HG02623 (cell line): Measurements from ENCODE around the gene PLA2G2E.

Experiments used
- ATAC-seq: cut with Tn5 transposase; IDR thresholded peaks from one replicate; pipeline ENCODE4 v1.9.1; 2021; ENCODE audit warnings: moderate library complexity; ENCODE audit not compliant: unreplicated experiment

The PLA2G2E gene, protein sequence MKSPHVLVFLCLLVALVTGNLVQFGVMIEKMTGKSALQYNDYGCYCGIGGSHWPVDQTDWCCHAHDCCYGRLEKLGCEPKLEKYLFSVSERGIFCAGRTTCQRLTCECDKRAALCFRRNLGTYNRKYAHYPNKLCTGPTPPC

DNA sequence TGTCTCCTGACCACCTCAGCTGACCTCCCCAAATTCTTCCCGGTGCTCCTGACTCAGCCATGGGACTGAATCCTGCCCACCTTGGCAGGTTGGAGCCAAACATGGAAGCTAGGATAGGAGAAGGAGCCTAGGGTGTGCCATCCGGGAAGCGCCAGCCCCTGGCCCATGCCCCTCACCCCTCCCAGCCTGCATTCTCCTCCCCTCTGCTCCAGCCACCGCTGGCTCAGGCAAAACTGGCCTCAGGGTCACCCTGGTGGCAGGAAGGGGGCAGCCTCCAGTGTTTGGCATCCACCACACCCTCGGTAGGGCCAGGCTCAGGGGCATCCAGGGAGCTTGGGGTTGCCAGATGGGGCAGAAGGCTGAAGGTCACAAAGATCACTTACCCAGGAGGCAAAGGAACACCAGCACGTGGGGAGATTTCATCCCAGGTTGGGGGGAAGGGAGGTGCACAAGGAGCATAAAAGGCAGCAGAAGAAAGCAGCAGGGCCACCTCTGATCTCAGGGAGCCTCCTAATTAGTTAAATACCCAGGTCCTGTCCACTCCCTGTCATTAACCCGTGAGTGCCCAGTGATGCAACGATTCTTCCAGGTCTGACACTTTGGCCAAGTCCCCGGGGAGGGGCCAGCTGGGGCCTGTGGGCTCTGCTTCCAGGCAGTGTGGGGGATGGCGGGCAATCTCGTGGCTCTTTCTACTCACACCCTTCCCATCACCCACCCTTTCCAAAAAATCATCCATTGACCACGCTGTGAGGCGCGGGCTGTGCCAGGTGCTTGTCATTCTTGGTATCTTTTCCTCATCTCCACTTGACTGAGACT is at the start of gene PLA2G2E:
Gene PLA2G2E (minus strand): TSS at position 481 of the 816 bp plus-strand sequence. CDS start 58 bp downstream, at position 423.
- ATAC-seq: no peak

DNA sequence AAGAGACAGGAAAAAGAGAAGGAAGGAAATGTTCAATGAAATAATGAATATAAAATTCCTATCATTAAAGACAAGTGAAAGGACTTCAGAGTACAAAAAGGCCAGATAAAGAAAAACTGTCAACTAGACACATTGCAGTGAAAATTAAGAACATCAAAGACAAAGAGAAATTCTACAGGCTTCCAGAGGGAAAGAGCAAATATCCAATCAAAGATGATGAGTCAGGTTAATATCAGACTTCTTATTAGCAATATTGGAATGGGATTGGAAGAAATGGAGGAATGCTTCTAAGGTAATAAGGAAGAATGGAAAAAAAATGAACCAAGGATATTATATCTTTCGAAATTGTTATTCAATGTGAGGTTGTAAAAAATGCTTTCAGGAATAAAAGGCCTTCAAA is 48.2 kb upstream of the PLA2G2E start:
- no peak for ATAC-seq

DNA sequence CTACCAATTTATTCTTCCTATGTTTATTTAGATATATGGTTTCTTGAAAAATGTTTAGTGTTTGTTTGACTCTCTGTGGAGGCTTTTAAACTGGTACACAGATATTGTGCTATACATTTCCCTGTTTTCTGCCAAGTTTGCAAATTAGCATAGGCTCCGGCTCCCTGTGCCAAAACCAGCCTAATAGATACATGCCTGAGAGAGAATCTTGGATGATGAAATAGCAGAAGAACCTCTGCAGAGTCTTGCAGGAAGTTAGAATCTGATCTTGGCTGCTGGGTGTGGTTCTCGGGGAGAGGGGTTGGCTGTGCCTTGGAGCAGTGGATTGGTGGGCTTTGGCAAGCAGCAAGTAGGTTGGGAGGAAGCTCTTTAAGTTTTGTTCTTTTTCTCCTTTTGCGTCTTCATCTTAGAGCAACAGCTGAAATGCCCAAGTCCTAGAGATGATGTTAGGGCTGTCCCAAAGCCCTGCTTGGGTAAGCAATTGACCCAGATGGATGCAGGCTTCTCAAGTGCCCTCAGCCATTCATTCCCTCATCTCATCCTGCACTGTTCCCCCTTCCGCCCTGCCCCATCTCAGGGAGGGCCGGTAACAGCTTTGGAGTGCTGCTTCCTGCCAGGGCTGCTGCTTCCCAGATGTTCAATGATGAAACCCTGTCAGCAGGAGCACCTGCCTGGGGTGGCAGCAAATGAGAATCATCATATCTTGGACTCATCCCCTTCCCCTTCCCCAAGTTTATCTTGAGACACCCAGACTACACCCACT is 46.7 kb upstream of the PLA2G2E start:
- no peak for ATAC-seq

DNA sequence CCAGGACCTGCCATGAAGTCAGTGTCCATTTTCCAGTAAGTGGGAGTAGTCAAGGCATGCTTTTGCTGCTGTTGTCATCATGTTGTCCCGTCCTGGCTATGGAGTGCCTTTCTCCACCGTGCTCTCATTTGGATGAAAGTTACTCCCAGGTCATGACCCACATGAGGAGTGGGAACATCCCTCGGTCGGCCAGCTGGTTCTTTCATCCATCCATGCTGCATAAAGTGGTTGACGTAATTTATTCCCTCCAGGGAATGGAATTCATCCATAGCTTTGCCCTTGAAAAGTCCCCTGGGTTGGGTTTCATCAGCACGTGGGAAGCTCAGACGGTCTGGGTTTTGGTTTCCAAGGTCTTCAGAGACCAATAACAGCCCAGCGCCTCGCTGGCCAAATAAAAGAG is 44.4 kb upstream of the PLA2G2E start:
- no peak for ATAC-seq

DNA sequence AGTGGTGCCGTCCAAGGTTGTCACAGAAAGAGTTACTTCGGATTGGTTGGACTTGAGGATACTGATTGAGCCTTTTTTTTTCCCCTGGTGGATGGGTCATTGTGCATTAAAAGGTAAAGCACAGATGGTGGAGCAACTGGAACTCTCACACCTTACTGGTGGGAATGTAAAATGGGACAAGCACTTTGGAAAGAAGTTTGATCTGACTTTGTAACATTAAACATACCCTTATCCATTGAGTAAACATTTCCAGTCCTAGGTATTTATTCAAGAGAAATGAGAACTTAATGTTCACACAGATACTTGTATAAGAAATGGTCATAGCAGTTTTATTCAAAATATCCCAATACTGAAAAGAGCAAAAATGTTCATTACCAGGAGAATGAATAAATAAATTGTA is 41.1 kb upstream of the PLA2G2E start:
- ATAC-seq: no peak

DNA sequence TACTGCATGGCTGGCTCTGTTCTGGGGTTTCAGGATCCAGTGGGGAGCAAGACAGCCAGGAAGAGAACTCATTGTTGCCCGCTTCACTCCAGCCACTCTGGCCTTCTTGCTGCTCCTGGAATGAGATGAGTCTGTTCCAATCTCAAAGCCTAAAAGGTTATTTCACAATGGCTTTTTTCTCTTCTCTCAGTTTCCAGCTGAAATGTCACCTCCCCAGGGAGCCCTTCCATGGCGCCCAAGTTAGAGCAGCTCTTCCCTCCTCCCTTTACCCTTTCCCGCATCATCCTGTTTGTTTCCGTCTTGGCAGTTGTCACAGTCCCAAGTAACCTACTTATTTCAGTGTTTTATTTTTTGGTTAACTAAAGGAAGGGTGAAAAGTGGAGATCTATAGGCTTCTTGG is 40.2 kb upstream of the PLA2G2E start:
- no peak for ATAC-seq

DNA sequence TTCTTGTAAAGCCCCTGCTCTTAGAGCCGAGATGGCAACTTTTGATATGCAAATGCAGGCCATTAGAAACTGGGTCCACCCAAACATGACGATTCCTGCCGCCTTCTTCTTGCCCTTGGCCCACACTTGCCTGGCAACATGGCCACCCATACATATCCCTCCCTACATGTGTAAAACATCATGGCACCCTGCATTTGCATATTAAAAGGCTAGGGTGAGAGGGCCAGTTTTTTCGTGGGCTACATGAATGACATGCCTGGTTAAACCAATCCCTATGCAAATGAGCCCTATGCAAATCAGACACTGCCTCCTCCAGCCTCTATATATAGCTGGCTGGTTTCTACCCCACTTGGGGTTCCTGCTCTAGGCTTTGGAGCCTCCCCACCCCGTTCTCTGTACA is 37.2 kb upstream of the PLA2G2E start:
- no peak for ATAC-seq

DNA sequence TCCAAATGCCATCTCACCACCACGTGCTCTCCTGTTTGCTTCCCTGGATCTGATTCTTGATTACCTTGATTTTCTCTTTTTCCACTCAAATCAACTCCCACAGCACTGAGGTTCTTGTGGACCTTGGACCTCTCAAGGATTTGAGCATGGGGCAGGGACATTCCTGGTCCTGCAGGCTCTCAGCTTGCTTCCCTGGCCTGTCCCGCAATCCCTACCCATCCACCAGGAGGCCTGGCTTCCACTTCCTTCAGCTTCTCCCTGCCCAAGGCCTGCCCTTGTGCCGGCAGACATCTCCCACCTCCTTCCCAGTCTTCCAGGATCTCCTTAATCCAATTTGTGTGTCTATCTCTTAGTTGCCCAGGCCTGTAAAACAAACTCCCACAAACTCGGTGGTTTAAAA is 34.4 kb upstream of the PLA2G2E start:
- no peak for ATAC-seq

DNA sequence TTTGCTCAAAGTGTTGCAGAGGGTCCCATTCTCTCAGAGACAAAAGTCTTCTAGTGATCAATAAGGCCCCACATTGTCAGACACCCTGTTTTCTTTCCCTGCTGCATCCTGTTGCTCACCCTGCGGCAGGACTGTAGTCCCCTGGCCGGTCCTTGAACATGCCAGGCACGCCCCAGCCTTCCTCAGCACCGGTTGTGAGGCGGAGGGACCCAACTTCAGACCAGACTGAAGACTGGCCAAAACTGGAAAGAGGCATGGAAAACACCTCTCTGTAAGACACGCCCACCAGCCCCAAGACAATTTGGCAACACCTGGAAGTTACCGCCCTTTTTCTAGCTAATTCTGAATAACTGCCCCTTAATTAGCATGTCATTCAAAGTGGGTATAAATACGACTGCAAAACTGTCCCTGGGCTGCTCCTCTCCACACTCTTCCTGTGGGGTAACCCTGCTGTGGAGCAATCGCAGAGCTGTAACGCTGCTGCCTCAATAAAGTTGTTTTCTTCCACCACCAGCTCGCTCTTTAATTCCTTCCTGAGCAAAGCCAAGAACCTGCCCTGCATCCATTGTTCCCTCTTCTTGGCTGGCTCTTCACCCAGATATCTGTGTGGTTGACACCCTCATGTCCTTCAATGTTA is 32.2 kb upstream of the PLA2G2E start:
- ATAC-seq: no peak

DNA sequence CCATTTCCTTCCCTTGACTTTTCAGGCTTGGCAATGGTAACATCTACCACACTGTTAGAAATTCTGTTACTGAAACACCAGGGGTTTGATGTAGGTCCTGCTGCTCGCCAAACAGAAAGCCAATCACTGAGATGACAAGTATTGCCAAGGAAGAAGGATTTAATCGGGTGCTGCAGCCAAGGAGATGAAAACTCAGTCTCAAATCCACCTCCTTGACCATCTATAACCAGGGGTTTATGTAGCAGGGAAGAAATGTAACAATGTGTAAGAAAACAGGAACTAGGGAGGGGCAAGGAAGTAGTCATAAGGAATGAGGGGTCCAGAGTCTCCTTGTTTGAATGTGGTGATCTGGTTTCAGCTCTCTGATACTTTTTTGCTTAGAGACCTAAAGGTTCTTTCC is 30.6 kb upstream of the PLA2G2E start:
- ATAC-seq: no peak

DNA sequence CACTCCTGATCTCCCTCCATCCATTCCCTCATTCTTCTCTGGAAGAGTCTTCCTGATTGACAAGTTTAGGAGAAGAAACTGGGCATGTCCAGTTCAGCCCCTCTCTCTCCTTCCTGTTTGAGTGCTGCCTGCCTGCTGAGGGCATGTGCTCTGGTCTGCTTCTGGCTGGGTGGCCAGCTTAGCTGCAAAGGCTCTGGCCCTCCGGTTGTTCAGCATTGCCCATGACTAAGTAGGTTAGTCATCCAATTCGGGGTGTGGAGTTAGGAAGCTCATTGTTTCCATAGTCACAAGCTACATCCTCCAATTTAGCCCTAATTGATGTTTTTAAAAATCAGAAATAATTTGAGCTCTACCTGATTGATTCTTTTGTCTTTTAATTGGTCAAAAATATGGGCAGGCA is 25.6 kb upstream of the PLA2G2E start:
- ATAC-seq: no peak

DNA sequence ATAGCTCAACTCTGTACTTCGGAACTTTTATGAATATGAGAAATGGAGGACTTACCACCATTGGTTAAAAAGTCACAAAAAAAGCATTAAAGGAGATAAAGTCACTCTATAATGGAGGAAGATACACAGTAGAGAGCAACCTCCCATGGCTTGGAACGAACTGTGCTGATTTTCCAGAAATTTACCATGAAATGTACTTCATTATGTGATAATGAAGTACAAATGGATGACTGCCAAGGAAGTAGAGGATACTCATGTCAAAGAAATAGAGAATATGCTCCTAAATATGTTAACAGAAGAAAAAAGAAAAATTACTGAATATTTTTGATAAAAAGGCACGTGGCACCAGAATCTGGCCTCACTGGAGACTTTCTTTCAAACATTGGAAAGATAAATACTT is 23.6 kb upstream of the PLA2G2E start:
- ATAC-seq: no peak

DNA sequence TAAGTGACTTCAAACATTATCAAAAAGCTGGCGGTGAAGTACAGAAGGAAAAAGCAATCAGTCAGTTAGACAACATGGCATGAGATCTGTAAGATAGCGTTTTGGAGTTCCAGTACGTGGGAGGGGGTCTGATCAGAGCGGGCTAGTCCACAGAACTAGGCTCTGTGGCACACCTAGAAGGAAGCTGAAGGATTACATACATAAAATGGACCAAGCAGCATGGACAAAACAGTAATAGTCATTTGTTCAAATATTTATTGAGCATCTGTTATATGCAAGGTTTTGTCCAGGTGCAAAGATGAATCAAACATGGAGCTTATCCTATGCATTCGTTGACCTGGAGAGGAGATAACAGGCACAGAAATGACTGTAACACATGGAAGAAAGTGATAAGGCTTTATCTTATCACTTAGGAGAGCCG is 22.9 kb upstream of the PLA2G2E start:
- no peak for ATAC-seq

DNA sequence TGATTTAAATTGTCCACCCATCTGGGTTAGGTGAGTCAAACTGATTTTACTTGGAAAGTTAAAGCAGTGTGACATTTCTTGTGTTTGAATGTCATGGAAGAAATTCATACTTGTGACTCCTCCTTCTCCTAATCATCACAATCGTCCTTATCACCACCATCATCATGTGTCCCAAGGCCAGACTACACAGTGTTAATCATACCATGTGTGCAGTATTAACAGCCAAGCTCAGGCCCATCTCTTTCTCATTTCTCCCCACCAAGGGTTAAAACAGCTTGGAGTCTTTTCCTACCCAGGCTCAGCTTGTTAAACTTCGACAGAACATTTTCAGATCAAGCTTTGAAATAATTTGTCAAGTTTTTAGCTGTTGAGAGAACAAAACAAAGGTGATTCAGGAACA is 22.5 kb upstream of the PLA2G2E start:
- no peak for ATAC-seq

DNA sequence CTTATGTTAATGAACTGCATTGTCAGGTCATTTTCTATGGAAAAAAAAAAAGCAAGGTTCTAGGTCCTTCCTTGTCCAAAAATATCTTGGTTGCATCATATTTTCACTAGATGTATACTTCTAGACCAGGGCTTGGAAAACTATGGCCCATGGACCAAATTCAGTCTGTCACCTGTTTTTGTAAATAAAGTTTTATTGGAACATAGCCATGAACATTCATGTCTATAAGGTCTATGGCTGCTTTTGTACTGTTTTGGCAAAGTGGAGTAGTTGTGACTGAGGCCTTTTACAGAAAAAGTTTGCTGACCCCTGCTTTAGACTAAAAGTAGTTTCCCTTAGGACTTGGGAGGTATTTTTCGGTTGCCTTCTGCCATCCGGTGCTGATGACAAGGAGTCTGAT is 19.2 kb upstream of the PLA2G2E start:
- ATAC-seq: no peak

DNA sequence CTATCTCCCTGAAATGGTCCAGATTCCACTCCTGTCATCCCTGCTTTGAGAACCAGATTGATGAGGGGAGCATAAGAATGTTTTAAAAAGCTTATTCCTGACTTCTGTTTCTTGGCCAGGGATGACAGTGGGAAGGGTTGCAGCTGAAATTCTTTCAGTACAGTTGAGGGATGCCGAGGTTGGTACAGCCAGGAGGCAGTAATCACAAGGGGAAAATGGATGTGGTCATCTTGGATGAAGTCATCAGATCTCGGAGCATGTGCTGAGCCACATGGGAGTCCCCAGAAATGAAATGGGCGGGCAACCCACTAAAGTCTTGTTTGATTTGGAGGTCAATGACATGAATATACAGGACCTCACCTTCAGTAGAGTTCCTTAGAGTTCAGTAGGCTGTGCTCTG is 18.7 kb upstream of the PLA2G2E start:
- no peak for ATAC-seq

DNA sequence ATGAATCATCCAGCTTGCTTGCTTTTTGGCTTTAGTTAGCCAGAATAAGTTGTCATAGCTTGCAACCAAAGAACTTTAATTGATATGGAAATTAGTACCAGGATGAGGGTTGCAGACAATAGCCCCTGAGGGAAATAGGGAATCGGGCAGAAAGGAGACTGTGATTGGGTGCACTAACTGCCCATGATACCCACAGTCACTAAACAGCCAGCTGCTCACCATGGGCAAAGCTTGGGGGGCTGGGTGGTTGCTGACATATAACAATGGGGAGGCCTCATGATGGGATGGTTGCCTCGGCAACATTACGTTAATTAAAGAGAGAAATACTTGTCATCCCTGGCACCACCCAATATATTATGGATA is 17.8 kb upstream of the PLA2G2E start:
- no peak for ATAC-seq

DNA sequence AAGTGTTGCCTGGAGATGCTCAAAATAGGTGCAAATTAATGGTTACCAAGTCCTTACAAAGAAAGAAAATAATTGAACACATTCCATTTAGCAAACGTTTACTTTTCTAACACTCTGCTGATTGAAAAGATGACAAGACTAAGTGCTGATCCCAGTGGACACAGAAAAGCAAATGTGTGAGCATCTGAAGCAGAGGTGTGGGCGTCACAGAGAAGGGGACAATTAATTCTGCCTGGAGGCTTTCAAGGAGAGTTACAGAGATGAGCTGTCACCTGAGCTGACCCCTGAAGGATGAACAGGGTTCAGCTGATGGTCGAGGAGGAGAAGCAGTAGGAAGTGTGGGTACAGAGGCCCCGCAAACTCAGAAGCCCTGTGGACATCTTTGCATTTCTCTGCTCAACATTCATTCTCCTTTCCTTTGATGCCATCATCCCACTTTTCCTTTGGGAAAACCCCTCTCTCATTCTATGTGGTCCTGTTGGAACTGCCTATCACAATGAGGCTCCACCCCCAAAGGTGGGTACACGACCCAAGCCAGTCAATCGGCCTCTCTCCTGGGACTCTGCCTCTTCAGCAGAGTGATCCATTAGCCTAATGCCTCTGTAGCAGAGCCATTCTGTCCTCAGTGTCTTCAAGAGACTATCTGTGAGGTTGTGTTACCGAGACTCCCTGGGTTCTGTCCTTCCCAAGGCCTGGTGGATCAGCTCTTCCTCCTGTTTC is 17.2 kb upstream of the PLA2G2E start:
- no peak for ATAC-seq

DNA sequence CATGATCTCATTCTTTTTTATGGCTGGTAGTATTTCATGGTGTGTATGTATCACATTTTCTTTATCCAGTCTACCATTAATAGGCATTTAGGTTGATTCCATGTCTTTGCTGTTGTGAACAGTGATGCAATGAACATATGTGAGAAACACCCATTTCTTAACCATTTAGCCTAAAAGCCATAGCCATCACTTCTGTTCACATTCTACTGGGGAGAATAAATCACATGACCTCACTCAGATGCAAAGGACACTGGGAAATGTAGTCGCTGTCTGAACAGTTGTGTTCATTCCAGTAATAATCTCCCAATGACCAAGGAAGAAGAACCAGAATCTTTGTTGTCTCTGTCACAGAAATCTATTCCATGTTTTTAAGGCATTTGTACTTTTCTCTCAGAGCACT is 15.1 kb upstream of the PLA2G2E start:
- ATAC-seq: no peak

DNA sequence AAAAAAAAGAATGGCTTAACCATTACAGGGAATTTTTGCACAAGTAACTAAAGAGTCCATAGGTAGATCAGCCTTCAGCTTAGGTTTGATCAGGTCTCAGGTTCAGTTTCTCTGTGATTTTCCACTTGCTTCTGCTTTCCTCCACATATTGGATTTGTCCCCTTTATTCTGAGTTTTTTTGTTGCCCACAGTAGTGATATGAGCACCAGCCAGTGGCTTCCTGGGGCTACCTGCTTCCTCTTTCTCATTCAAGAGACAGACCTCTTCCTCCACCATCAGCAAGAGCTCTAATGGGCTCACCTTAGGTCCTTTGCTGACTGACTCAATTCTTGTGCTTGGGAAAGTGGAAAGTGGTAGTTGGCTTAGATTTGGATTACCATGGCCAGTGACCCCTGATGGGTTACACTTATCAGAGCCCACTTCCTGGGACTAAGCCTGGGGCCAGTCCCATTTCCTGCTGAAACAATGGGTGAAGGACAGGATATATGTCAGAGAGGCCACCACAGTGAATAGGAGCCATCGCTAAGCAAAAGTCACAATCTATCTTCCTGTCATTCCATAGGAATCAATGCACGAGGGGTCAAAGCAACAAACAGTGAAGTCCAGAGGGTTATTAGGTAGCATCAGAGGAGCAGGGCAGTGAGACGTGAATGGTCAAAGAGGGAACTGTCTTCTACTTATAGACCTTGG is 12.8 kb upstream of the PLA2G2E start:
- ATAC-seq: no peak
